Upper lobe of left lung (tissue), 6 donors: ENCODE results near the gene C1QTNF3. TPM values are rescaled to one million over a fixed set of nuclear protein-coding genes. Genes with fewer than 3 reads are reported as not detected.
A peak's percentile ranks its signal among the peaks of the same experiment; 100 is the strongest.

Source experiments
- ATAC-seq, 2 donors: fragments of 200-7000 bp; cut with Tn5 transposase; one replicate each; pipeline ENCODE4 v1.9.1; 2022; ENCODE audit warnings: mild to moderate bottlenecking in 2 of 2, moderate library complexity in 2 of 2; ENCODE audit not compliant: low FRiP score in 2 of 2
- DNase-seq, 2 donors: peaks; one replicate each; pipeline ENCODE4 v3.0.0-alpha.2; 2019 to 2020
- H3K27ac ChIP-seq, 4 donors: fragments of 200-600 bp; sonication (generic); one replicate each; pipeline ENCODE4 v1.5.1; 2016 to 2019
- H3K27me3 ChIP-seq, 4 donors: fragments of 200-600 bp; sonication (generic); one replicate each; pipeline ENCODE4 v1.5.1; 2017 to 2019
- H3K36me3 ChIP-seq, 4 donors: fragments of 200-600 bp; sonication (generic); one replicate each; pipeline ENCODE4 v1.5.1; 2016 to 2019
- H3K4me1 ChIP-seq, 4 donors: fragments of 200-600 bp; sonication (generic); one replicate each; pipeline ENCODE4 v1.5.1; 2018 to 2019
- H3K4me3 ChIP-seq, 4 donors: fragments of 200-600 bp; sonication (generic); one replicate each; pipeline ENCODE4 v1.5.1; 2017 to 2019; ENCODE audit warnings: mild to moderate bottlenecking in 2 of 4, moderate library complexity in 1 of 4
- H3K9me3 ChIP-seq, 4 donors: fragments of 200-600 bp; sonication (generic); one replicate each; pipeline ENCODE4 v1.5.1; 2018 to 2019
- EP300 ChIP-seq, 4 donors: sonication (generic); formaldehyde crosslinking; IDR thresholded peaks; one replicate each; pipeline ENCODE4 v1.5.1; 2017; ENCODE audit warnings: antibody characterized with exemption in 4 of 4, control low read depth in 2 of 4
- POLR2A ChIP-seq, 4 donors: fragments of 450-650 bp; IDR thresholded peaks; one replicate each; pipeline ENCODE4 v1.5.1; 2016 to 2017; ENCODE audit warnings: antibody characterized with exemption in 4 of 4, mild to moderate bottlenecking in 2 of 4
- POLR2AphosphoS5 ChIP-seq, 2 donors: sonication (generic); formaldehyde crosslinking; IDR thresholded peaks; one replicate each; pipeline ENCODE4 v1.5.1; 2017; ENCODE audit warnings: antibody characterized with exemption in 2 of 2
- WGBS, 2 donors: methylation state at CpG; one replicate each; pipeline ENCODE4 v1.1.5; 2017 to 2018; 5-methylcytosine and 5-hydroxymethylcytosine counted together
- total RNA-seq, 6 donors: library from RNA; depleted of rRNA in 4 of 6; stranded (reverse); fragments of >200 nt in 4 of 6; gene quantifications; one replicate each; pipeline versions ENCODE4 v1.1.0 to v1.2.1, GENCODE V29; 2016 to 2021
- TF ChIP-seq, protein P1 (sequence below), 6 experiments: fragments of 450-650 bp in 4 of 6; fragments of 200-600 bp in 2 of 6; sonication (generic) in 2 of 6; IDR thresholded peaks; one replicate each; pipeline ENCODE4 v1.5.1; 2016 to 2019; ENCODE audit warnings: antibody characterized with exemption in 6 of 6
- donor health status: DM: no; HTN: no; CAD: no; lungs with moderate emphysema.
- donor health status: DM: no; HTN: yes; CAD: no; lungs with severe emphysema.

Gene C1QTNF3
- total RNA-seq, 6 donors from 2014 or later = 3.2 to 16.8 (median 9.3) TPM

DNA sequence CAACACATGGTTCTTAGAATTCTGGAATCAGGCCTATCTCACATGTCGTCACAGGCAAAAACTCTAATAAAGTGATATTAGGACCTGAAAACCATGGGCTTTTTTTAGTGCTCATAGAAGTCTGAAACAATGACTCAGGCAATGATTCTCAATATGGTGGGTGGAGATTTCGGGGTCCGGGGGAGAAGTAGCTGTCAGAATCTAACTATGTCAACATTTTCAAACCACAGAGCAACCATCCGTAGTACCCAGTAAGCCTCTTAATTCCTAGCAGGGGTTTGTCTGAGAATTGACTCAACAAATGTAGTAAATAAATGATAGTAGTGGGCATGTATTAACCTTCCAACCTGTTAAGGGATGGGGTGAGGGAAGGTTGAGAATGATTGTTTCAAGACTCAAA, 37.8 kb downstream of the C1QTNF3 start:
- Histone ChIP-seq H3K4me1 (peaks cover 11 to 35% (median 15%) of the 10 kb centered on the region in 4 donors), H3K36me3 (peaks cover 0 to 13% (median 6%) of the 10 kb centered on the region in 4 donors), H3K27me3 (no peaks in the 10 kb centered on the region), H3K4me3 (no peak overlapping the region), H3K27ac (no peak overlapping the region), H3K9me3 (no peaks in the 10 kb centered on the region)
- no peak for ATAC-seq
- WGBS, 2 donors = 77 to 86% methylated on average over 4 of the region's 4 CpGs
- TF ChIP-seq EP300 (IDR thresholded peaks at IDR 0.05) (no peak), POLR2AphosphoS5 (IDR thresholded peaks at IDR 0.05) (no peak), POLR2A (IDR thresholded peaks at IDR 0.05) (no peak)
- TF ChIP-seq, protein P1, sequence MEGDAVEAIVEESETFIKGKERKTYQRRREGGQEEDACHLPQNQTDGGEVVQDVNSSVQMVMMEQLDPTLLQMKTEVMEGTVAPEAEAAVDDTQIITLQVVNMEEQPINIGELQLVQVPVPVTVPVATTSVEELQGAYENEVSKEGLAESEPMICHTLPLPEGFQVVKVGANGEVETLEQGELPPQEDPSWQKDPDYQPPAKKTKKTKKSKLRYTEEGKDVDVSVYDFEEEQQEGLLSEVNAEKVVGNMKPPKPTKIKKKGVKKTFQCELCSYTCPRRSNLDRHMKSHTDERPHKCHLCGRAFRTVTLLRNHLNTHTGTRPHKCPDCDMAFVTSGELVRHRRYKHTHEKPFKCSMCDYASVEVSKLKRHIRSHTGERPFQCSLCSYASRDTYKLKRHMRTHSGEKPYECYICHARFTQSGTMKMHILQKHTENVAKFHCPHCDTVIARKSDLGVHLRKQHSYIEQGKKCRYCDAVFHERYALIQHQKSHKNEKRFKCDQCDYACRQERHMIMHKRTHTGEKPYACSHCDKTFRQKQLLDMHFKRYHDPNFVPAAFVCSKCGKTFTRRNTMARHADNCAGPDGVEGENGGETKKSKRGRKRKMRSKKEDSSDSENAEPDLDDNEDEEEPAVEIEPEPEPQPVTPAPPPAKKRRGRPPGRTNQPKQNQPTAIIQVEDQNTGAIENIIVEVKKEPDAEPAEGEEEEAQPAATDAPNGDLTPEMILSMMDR (IDR thresholded peaks at IDR 0.05) = no peak
- no peak for DNase-seq

DNA sequence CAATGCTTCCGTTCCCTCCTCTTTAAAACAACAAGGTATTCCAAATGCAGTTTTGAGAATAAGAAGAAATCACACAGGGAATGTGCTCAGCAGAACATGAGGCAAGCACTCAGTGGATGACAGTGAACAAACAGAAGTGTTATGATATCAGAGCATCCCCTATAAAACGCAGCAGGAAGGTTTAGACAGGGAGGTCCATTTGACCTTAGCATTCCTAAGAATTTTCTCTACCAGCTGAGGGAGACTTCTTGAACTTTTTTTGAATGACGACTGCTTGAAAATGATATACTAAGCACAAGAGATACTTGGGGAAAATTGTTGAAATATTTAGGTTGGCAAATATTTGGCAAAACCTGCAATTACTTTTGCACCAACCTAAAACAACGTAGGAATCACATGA, 39.1 kb downstream of the C1QTNF3 start:
- H3K27ac ChIP-seq = no peak overlapping the region
- H3K9me3 ChIP-seq = no peaks in the 10 kb centered on the region
- TF ChIP-seq POLR2A (IDR thresholded peaks at IDR 0.05) (no peak), POLR2AphosphoS5 (IDR thresholded peaks at IDR 0.05) (no peak), EP300 (IDR thresholded peaks at IDR 0.05) (no peak)
- TF ChIP-seq, protein P1 (IDR thresholded peaks at IDR 0.05) = no peak
- H3K4me3 ChIP-seq = no peak overlapping the region
- no peak for ATAC-seq
- no peak for DNase-seq
- no peaks in the 10 kb centered on the region for H3K27me3 ChIP-seq
- 80 to 92% methylated on average over 4 of the region's 4 CpGs for WGBS, 2 donors
- peaks cover 11 to 30% (median 14%) of the 10 kb centered on the region in 4 donors for H3K4me1 ChIP-seq
- H3K36me3 ChIP-seq = peaks cover 0 to 13% (median 6%) of the 10 kb centered on the region in 4 donors

DNA sequence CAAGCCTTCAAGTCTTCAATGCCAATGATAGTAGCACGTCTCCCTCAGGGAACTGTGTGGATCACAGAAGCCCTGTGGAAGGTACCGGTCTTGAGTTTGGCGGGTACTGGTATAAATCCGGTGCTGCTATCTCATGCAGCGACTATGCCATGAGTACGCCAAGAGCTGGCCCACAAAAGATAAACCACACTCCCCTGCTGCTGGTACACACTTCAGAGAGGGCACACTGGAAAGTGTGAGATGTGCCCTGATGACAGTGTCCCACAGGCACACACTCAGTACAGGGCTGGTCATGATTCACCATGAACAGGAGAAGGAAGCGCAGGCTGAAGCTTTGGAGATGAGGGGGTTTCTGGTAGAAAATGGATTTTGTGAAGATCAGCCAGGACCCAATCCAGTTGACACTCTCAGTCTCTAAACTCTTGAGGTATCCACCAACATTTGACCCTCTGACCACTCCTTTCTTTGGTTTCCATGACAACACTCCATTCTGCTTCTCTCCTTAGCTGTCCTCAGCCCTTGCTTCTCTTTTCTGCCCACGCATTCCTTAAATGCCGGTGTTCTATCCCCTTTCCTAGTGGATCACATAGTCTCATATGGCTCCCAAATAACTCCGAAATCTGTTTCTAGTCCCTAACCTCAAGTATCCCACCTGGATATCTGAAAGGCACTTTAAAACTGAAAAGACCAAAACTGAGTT, 40.2 kb downstream of the C1QTNF3 start:
- no peak overlapping the region for H3K27ac ChIP-seq
- no peak overlapping the region for H3K4me3 ChIP-seq
- peaks cover 9 to 24% (median 12%) of the 10 kb centered on the region in 4 donors for H3K4me1 ChIP-seq
- peaks cover 0 to 18% (median 8%) of the 10 kb centered on the region in 4 donors for H3K36me3 ChIP-seq
- H3K27me3 ChIP-seq = no peaks in the 10 kb centered on the region
- no peak for ATAC-seq
- WGBS, 2 donors = 93 to 96% methylated on average over 4 to 10 of the region's 10 CpGs
- H3K9me3 ChIP-seq = no peaks in the 10 kb centered on the region
- TF ChIP-seq POLR2A (IDR thresholded peaks at IDR 0.05) (no peak), EP300 (IDR thresholded peaks at IDR 0.05) (no peak), POLR2AphosphoS5 (IDR thresholded peaks at IDR 0.05) (no peak)
- TF ChIP-seq, protein P1 (IDR thresholded peaks at IDR 0.05) = no peak
- no peak for DNase-seq

DNA sequence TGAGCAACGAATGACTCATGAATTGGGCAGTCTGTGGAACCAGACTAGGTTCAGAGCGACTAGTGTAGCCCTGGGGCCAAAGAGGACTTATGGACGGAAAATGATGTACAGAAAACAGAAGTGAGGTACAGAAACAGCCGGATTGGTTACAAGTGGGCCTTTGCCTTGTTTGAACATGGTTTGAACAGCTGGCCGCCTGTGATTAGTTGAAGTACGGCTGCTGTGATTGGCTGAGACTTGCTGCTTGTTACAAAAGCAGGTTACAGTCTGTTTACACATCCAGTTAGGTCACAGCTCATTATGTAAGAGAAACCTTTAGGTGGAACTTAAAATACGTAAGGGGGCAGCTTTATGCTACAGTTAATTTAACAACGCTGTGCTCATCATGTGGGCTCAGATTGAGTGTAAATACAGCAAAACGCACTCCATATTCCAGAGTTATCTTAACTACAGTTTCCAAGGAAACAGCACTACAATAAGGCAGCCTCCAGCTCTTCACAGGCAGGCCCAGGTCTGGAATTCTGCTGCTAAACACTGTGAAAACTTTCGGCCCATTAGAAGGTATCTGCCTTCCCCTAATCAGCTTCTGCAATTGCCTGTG, 41.7 kb downstream of the C1QTNF3 start:
- ATAC-seq (peak; percentile 54 to 87), DNase-seq (peak in 1 of 2 donors; percentile 89)
- H3K9me3 ChIP-seq = no peaks in the 10 kb centered on the region
- H3K27me3 ChIP-seq = no peaks in the 10 kb centered on the region
- TF ChIP-seq EP300 (IDR thresholded peaks at IDR 0.05) (no peak), POLR2A (IDR thresholded peaks at IDR 0.05) (no peak), POLR2AphosphoS5 (IDR thresholded peaks at IDR 0.05) (no peak)
- TF ChIP-seq, protein P1 (IDR thresholded peaks at IDR 0.05) = no peak
- no peak overlapping the region for H3K4me3 ChIP-seq
- H3K4me1 ChIP-seq = peaks cover 0 to 19% (median 5%) of the 10 kb centered on the region in 4 donors
- peaks cover 0 to 18% (median 8%) of the 10 kb centered on the region in 4 donors for H3K36me3 ChIP-seq
- H3K27ac ChIP-seq = peak overlapping the region; percentile 37 to 67 (median 47)
- whole genome bisulfite sequencing, 2 donors = 60 to 69% methylated on average over 10 of the region's 10 CpGs
